BJ (cell line): Measurements from ENCODE around the gene C1orf159. TPM values are rescaled to one million over a fixed set of nuclear protein-coding genes. Genes with fewer than 3 reads are reported as not detected.
A peak's percentile ranks its signal among the peaks of the same experiment; 100 is the strongest.

Source experiments
- CTCF ChIA-PET: fragments of 350-600 bp; formaldehyde crosslinking; extraction: SDS; loops from one replicate; lab custom pipeline; 2021; ENCODE audit warnings: antibody characterized with exemption, inconsistent platforms; lab: Yijun Ruan, JAX
- POLR2A ChIA-PET: fragments of 300-600 bp; sonication (Branson Sonifier 250); formaldehyde crosslinking; extraction: SDS; loops from one replicate; lab custom pipeline; 2021; ENCODE audit warnings: antibody characterized with exemption; lab: Charles Lee
- DNase-seq: peaks from one replicate; pipeline ENCODE4 v3.0.0-alpha.2; 2011; ENCODE audit warnings: low read depth
- H3K27me3 ChIP-seq: 2 replicates; pipeline ENCODE4 v1.6.0; 2011; ENCODE audit warnings: low read length; ENCODE audit not compliant: control insufficient read depth, insufficient read depth
- H3K36me3 ChIP-seq: 2 replicates; pipeline ENCODE4 v1.5.1; 2011; ENCODE audit warnings: low read length; ENCODE audit not compliant: control insufficient read depth, insufficient read depth
- H3K4me3 ChIP-seq: 2 replicates; pipeline ENCODE4 v1.5.1; 2011; ENCODE audit warnings: low read depth, mild to moderate bottlenecking, control low read depth, low read length
- CTCF ChIP-seq: IDR thresholded peaks from 2 replicates; pipeline ENCODE4 v1.5.1; 2011; ENCODE audit warnings: low read depth, mild to moderate bottlenecking, control low read depth, inconsistent platforms, low read length, moderate library complexity; ENCODE audit not compliant: insufficient read depth
- polyA plus RNA-seq: library from polyadenylated mRNA; depleted of rRNA; stranded (reverse); fragments of >200 nt; gene quantifications from 2 replicates; pipeline ENCODE4 v1.2.3, GENCODE V29; 2011

Gene C1orf159
- polyA plus RNA-seq, 1 experiment, result 8.9 TPM

GRCh38 chr1:1160281-1160930 lies 44.5 kb upstream of the C1orf159 start:
- CTCF ChIA-PET, result no interaction called here
- Histone ChIP-seq H3K4me3 (no peak overlapping the region), H3K27me3 (peaks cover 4% of the 10 kb centered on the region), H3K36me3 (no peaks in the 10 kb centered on the region)
- DNase-seq, result no peak
- TF ChIP-seq CTCF, result no peak
- POLR2A ChIA-PET, result no interaction called here

DNA sequence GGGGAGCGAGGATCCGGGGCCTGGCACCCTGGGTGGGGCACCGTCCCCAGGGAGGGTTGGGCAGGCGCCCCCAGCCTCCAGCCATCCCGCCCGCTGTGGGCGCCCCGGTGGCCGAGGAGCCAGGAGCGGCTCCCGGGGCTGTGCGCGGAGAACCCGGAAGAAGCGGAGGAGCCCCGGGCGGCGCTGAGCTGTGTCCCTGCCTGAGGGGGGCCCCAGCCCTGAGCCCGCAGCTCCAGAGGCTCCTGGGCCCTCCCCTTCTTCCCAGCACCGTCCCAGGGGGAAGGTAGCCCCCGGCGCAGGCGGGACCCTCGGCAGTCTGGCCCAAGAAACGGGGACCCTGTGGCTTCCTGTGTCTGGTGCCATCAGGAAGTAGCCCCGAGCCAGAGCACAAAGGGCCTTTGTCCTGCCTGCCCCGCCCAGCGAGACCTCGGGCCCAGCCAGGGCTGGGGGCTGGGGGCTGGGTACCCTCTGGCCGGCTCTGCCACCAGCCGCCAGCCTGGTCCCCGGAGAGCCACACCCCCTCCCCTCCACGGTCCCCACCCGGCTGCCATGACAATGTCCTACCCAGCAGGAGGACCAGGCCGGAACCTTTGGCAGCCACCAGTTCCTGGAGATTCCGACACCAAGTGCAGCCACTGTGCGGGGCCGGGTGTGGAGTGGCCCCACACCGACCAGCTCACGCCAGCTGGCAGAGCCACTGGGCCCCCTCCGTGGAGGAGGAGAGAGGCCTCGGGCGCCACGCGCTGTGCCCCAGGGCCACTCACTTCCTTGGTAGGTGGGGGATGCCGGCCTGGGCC lies 42.2 kb upstream of the C1orf159 start:
- Histone ChIP-seq H3K36me3 (no peaks in the 10 kb centered on the region), H3K27me3 (peaks cover 2% of the 10 kb centered on the region; the same call in 1 of the 2 replicates), H3K4me3 (peak overlapping the region; percentile 50)
- POLR2A ChIA-PET, result no interaction called here
- TF ChIP-seq CTCF, result no peak
- DNase-seq, result no peak
- CTCF ChIA-PET, result interaction anchor here (1.1 kb wide), 1 partner anchor 36 kb away, joined by 4 read pairs; no protein-coding TSS in a partner anchor

GRCh38 chr1:1157426-1157913 lies 41.6 kb upstream of the C1orf159 start:
- TF ChIP-seq CTCF, result no peak
- Histone ChIP-seq H3K4me3 (peak overlapping the region; percentile 50), H3K36me3 (no peaks in the 10 kb centered on the region), H3K27me3 (peaks cover 2% of the 10 kb centered on the region; the same call in 1 of the 2 replicates)
- DNase-seq, result peak; percentile 61
- ChIA-PET CTCF (interaction anchor here (1.1 kb wide), 1 partner anchor 35 kb away, joined by 4 read pairs; no protein-coding TSS in a partner anchor), POLR2A (interaction anchor here (0.6 kb wide), 1 partner anchor 8 kb away, joined by 3 read pairs; no protein-coding TSS in a partner anchor)

GRCh38 chr1:1157033-1157365 lies 41.1 kb upstream of the C1orf159 start:
- H3K27me3 ChIP-seq, result peaks cover under 1% of the 10 kb centered on the region; the same call in 1 of the 2 replicates
- POLR2A ChIA-PET, result interaction anchor here (0.6 kb wide), 2 partner anchors 8 to 122 kb away, joined by 3 to 4 read pairs; no protein-coding TSS in a partner anchor
- TF ChIP-seq CTCF, result no peak
- DNase-seq, result no peak
- CTCF ChIA-PET, result no interaction called here
- H3K36me3 ChIP-seq, result no peaks in the 10 kb centered on the region
- no peak overlapping the region for H3K4me3 ChIP-seq
